GM19324 (cell line): ENCODE measurements around the gene FBXO30.

Source experiments
- ATAC-seq: cut with Tn5 transposase; IDR thresholded peaks from one replicate; pipeline ENCODE4 v1.9.1; 2021; ENCODE audit warnings: mild to moderate bottlenecking, moderate library complexity; ENCODE audit not compliant: unreplicated experiment, low FRiP score

FBXO30 gene

GRCh38 chr6:145822456-145822855 is 7.9 kb upstream of the FBXO30 start:
- no peak for ATAC-seq

- ATAC-seq = no peak
These were observed 5.4 kb upstream of the FBXO30 start for GRCh38 chr6:145819994-145820393.

GRCh38 chr6:145818796-145819195 is 4.2 kb upstream of the FBXO30 start:
- ATAC-seq = no peak

GRCh38 chr6:145816392-145816791 is 1.8 kb upstream of the FBXO30 start:
- no peak for ATAC-seq

GRCh38 chr6:145815309-145816274 is 997 bp upstream of the FBXO30 start:
- ATAC-seq = peak; percentile 1

GRCh38 chr6:145814035-145814500 is 527 bp downstream of the FBXO30 start:
- peak; percentile 11 for ATAC-seq

GRCh38 chr6:145813285-145814034 is 1.1 kb downstream of the FBXO30 start:
- no peak for ATAC-seq

GRCh38 chr6:145811741-145812140 is 2.9 kb downstream of the FBXO30 start:
- no peak for ATAC-seq

GRCh38 chr6:145809785-145810184 is 4.8 kb downstream of the FBXO30 start:
- ATAC-seq = peak; percentile 1

- peak; percentile 91 for ATAC-seq
These were observed 5.4 kb downstream of the FBXO30 start for GRCh38 chr6:145809211-145809610.

- no peak for ATAC-seq
These were observed 6.4 kb downstream of the FBXO30 start for GRCh38 chr6:145808239-145808638.

GRCh38 chr6:145802141-145802540 is 12.5 kb downstream of the FBXO30 start:
- no peak for ATAC-seq

GRCh38 chr6:145801021-145801420 is 13.6 kb downstream of the FBXO30 start:
- ATAC-seq = no peak

GRCh38 chr6:145798530-145798929 is 16.1 kb downstream of the FBXO30 start:
- no peak for ATAC-seq

- no peak for ATAC-seq
These were observed 25.2 kb downstream of the FBXO30 start for GRCh38 chr6:145789443-145789842.

- no peak for ATAC-seq
These were observed 26.9 kb downstream of the FBXO30 start for GRCh38 chr6:145787688-145788087.

GRCh38 chr6:145784683-145785082 is 29.9 kb downstream of the FBXO30 start:
- ATAC-seq = peak; percentile 84

- ATAC-seq = no peak
These were observed 30.8 kb downstream of the FBXO30 start for GRCh38 chr6:145783796-145784195.

- no peak for ATAC-seq
These were observed 41.7 kb downstream of the FBXO30 start for GRCh38 chr6:145772846-145773245.

- no peak for ATAC-seq
These were observed 49.1 kb downstream of the FBXO30 start for GRCh38 chr6:145765449-145765848.

GRCh38 chr6:145763742-145764141 is 50.9 kb downstream of the FBXO30 start:
- ATAC-seq = no peak
